GM23338 (cell line): ENCODE results near the gene TMUB2.

ENCODE experiments used
- EZH2 ChIP-seq: fragments of 200-600 bp; sonication (generic); IDR thresholded peaks from one replicate; pipeline ENCODE4 v1.8.0; 2017; ENCODE audit warnings: antibody characterized with exemption, mild to moderate bottlenecking, low read depth; ENCODE audit not compliant: unreplicated experiment
- EZH2phosphoT487 ChIP-seq: fragments of 200-600 bp; sonication (generic); IDR thresholded peaks from one replicate; pipeline ENCODE4 v1.8.1; 2018; ENCODE audit warnings: antibody characterized with exemption; ENCODE audit not compliant: unreplicated experiment
- JUNB ChIP-seq: IDR thresholded peaks from one replicate; pipeline ENCODE4 v1.6.1; 2016; ENCODE audit warnings: antibody characterized with exemption; ENCODE audit not compliant: unreplicated experiment
- POLR2AphosphoS5 ChIP-seq: IDR thresholded peaks from 2 replicates; pipeline ENCODE4 v1.6.1; 2016; ENCODE audit warnings: antibody characterized with exemption, low read depth
- ZNF114 ChIP-seq: fragments of 250-450 bp; sonication (Bioruptor Pico); IDR thresholded peaks from 2 replicates; pipeline ENCODE4 v1.5.0; 2020; ENCODE audit warnings: mild to moderate bottlenecking, moderate library complexity
- TF ChIP-seq, protein P1 (sequence below), 2 experiments: fragments of 200-600 bp in 1 of 2; sonication (generic) in 1 of 2; conservative IDR thresholded peaks; 2 replicates each; pipeline versions ENCODE4 v1.5.1 to v1.6.1; 2016 to 2017; ENCODE audit warnings: antibody characterized with exemption in 2 of 2, low read depth in 2 of 2, mild to moderate bottlenecking in 2 of 2, moderate library complexity in 1 of 2

DNA sequence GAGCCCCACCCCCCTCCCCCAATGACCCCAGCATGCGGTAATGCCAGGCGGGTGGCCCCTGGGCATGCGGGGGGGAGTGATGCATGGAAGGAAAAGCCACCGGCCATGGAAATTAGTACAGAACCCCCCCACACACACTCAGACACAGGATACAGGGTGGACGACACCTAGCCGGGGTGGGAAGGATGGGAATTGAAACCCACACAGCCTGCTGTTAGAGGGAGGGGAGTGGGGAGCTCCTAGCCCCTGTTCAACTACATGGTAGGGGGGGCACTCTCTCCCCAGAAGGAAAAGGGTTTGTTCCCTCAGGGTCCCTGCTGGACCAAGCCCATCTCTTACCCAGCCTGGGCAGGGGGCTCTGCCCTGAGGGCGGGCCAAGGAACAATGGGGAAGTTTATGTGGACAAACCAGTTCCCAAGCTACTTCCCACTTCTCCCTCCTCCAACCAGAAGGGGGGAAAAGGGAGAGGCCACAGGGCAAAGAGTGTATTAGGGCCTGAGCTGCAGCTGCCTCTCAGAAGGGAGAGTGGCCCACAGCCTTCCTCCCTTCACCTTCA is 5.2 kb downstream of the TMUB2 start:
- TF ChIP-seq, protein P1, sequence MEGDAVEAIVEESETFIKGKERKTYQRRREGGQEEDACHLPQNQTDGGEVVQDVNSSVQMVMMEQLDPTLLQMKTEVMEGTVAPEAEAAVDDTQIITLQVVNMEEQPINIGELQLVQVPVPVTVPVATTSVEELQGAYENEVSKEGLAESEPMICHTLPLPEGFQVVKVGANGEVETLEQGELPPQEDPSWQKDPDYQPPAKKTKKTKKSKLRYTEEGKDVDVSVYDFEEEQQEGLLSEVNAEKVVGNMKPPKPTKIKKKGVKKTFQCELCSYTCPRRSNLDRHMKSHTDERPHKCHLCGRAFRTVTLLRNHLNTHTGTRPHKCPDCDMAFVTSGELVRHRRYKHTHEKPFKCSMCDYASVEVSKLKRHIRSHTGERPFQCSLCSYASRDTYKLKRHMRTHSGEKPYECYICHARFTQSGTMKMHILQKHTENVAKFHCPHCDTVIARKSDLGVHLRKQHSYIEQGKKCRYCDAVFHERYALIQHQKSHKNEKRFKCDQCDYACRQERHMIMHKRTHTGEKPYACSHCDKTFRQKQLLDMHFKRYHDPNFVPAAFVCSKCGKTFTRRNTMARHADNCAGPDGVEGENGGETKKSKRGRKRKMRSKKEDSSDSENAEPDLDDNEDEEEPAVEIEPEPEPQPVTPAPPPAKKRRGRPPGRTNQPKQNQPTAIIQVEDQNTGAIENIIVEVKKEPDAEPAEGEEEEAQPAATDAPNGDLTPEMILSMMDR (conservative IDR thresholded peaks at IDR 0.05; ENCODE audit: low read depth in 2 of 2) = no peak
- TF ChIP-seq POLR2AphosphoS5 (peak; percentile 51), JUNB (no peak), EZH2phosphoT487 (no peak), EZH2 (no peak), ZNF114 (CRISPR knock-in tag) (no peak)
